ENCODE data around the gene SLC4A5.
A peak's percentile ranks its signal among the peaks of the same experiment; 100 is the strongest.
"Not testable (repeated sequence)": the region's sequence is repeated elsewhere in the genome, so short reads cannot be mapped to it uniquely, and the experiment has no call there.

Gene SLC4A5

DNA sequence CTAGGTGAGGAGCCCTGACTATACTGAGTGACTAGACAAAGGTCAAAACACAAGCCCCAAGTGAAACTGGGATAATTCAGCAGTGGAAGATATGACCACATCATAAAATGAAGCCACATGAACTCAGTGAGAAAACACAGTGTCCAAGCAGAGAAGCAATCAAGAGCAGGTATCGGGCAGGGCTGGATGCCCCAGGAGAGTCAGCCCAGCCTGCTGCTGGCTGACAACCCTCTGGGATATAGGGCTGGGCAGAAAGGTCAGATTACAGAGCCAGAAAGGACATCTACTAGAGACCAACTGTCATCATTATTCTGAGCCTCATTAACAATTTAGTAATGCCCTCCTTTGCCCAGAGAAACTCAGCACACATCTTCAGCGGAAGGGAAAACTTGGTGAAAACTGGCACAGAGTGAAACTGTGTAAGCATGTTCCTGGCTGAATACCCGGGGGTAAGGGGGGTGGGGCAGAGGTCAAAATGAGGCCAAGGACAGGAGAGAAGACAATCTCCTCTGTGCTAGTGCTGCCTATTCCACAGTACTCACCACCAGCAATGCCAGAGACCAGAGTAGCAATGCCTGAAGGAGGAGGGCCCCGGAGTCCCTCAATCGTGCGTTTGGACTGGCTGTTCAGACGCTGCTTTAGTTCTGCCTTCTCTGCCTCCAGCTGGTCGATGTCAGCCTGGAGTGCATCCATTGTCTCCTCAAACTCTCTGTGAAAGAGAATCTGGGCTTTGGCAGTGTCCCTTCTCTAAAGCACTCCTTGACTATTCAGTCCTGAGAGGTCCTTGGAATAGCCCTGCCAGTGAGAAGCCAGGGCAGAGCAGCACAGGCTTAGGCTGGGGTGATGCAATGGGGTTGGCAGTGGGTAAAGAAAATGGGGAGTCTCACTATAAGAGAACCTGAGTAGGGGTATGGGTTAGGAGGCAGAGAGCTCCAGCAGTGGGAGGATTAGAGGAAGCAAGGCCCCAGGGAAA lies 21.6 kb upstream of the SLC4A5 start:
- DNase-seq (ENCODE audit: low read depth in 2 of 2), result no peak

DNA sequence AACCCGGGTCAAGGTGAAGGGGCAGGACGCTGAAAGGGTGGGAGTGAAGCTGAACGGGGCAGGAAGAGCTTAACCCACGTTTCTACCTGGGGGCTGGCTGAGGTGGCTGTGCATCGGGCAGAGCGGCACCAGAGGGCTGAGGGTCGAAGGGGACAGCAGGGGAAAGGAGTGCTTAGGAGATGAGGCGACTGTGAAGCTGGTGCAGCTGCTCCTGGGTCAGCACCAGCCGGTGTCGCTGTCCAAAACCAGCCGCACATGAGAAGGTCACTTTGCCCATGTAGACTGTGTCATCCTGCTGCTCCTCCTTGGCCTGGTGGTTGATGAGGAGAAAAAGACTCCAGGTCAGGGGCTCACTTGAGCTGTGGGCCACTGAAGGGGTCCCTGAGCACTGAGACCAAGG lies 18.1 kb upstream of the SLC4A5 start:
- no peak for DNase-seq (ENCODE audit: low read depth in 2 of 2)

DNA sequence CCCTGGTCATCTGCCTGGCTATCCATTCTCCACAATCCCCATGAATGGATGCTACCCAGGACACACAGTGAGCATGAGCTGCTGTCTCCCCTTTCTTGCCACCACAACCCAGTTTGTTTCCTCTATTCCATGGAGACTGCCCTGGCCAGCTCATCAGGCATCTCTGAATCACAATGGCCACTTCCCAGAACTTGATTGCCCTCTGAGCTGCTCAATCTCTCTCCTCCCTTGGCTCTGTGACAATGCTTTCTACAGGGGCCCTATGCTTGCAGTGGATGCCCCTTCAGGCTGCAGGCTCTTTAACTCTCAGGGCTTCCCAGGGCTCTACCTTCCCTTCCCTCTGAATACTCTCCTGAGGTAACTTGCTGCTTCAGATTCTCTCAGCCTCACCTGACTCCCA lies 14.4 kb upstream of the SLC4A5 start:
- DNase-seq (ENCODE audit: low read depth in 2 of 2), result no peak

DNA sequence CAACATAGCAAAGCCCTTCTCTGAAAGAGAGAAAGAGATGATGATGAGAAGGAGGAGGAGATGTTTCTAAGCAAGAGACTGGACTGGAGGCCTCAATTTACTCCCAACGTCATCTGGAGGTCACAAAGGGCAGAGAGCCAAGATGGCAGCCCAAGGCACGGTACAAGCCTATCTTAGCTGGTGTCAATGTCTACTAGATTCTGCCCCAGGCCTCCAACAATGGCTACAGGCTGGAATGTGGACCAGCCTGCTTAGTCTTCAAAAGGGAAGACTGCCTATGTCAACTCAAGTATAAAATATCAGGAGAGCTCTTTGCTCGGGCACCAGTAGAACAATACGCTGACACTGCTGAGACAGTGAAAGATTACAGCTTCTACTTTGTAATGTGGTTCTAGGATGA lies 6.7 kb upstream of the SLC4A5 start:
- no peak for DNase-seq (ENCODE audit: low read depth in 2 of 2)

DNA sequence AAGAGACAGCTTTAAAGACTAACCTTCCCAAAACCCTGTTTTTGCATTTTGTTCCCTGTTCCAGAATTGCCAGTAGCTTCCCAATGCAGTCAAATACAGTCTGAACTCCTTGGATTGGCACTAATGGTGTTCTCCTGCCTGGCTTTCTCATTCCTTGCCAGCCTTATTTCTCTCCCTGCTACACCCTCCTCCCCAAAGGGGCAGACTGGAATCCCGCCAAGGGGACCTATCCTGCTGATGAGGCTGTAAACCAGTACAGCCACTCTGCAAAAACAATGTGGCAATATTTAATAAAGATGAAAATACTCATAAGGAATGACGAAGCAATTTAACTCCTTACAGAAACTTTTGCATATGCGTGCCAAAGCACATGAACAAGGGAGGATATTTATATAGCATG lies 4.5 kb upstream of the SLC4A5 start:
- DNase-seq (ENCODE audit: low read depth in 2 of 2), result no peak

DNA sequence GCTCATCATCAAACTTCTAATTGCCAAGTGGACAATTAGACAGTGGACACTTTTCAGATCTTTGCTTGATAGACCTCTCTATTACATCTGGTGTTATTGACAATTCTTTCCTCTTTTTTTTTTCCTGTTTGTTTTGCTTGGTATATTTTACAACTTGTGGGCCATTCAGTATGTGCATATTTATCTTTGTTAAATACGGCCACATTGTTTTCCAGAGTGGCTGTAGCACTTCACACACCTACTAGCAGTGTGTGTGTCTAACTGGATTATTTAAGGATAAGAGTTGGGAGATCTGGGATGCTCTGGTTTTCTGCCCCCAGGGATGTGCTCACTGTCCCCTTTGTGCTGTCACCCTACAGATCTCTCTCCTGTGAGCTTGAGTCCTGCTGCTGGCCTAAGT lies 4.1 kb upstream of the SLC4A5 start:
- DNase-seq (ENCODE audit: low read depth in 2 of 2), result no peak

DNA sequence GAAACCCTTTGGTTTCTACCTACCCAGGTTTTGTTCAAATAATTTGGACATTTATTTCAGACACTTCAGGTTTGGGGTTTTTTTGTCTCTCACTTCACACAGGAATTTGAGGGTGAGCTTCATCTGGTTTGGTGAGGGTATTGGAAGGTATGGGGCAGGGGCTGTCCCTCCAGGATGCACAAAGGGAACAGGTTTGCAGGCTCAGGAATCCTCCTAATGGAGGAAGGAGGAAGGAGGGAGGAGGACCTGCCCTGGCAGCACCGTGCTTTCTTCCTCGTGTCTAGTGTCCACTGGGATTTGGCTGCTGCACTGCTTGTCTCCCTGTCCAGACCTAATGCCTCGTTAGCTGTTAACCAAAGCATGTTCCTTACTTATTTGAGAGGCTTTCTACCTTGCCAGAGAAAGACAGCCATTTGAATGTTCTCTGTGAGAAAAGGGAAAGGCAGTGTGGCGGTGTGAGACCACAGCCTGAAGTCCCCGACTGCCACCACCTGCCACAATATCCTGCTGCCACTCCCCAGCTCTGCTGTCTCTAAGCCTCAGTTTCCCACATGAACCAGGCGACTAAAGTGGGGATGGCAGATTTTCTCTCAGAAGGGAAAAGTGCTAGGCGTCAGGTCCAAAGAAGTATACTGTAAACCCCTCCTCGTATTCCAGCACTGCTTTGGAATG lies 2.2 kb upstream of the SLC4A5 start:
- DNase-seq (ENCODE audit: low read depth in 2 of 2), result no peak

DNA sequence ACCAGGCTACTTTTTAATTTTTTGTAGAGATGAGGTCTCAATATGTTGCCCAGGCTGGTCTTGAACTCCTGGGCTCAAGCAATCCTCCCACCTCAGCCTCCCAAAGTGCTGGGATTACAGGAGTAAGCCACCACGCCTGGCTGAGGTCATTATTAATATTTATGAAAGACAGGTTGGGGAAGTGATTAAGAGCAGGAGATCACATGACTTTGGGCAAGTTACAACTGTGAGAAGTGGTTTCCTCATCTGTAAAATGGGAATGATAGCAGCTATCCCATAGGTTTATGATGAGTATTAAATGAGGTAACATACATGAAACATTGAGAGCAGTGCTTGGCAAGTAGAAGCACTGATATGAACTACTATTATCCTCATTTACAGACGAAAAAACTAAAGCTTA lies 7.0 kb downstream of the SLC4A5 start:
- not testable (repeated sequence) for DNase-seq (ENCODE audit: low read depth in 2 of 2)

DNA sequence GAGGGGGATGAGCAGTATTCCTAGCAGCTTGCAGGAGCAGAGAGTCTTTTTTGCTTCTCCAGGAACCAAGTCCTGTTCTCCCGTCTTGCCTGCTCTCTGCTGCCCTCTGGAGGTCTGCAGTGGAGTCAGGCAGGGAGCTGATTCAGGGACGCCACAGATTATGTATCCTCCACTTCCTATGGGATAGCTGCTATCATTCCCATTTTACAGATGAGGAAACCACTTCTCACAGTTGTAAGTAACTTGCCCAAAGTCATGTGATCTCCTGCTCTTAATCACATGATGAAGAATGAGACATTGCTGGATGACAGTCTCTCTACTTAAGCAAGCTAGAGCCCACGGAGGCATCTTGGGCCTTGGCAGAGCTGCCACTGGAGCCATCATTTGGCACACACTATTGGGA lies 8.3 kb downstream of the SLC4A5 start:
- DNase-seq (ENCODE audit: low read depth in 2 of 2), result peak; percentile 67 to 72

DNA sequence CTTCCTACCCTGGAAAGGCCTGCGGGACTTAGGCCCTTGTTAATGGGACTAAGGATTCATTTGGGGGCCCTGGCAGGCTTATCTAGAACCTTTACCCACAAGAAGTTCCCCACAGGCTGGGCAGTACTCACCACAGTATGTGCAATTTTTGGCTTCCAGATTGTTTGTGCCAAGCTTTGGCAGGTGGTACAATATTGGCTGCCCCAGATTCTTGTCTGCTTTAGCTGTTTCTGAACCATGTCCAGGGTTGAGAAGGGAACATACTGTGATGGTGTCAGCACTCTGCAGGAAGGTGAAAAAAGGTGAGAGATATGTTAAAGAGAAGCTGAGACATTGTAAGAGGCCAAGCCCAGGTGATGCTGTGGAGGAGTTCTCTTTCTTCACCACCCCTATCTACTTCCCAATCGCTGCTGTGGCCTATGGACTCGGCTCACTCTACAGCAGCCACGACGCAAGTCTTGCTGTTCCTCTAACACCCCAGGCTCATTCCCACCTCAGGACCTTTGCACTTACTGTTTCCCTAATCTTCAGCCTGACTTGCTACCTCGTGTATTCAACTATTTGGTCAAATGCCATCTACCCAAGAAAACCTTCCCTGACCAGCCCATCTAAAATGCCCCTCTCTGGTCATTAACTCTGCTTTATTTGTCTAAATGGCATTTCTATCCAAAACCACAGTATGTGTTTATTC lies 9.2 kb downstream of the SLC4A5 start:
- no peak for DNase-seq (ENCODE audit: low read depth in 2 of 2)

DNA sequence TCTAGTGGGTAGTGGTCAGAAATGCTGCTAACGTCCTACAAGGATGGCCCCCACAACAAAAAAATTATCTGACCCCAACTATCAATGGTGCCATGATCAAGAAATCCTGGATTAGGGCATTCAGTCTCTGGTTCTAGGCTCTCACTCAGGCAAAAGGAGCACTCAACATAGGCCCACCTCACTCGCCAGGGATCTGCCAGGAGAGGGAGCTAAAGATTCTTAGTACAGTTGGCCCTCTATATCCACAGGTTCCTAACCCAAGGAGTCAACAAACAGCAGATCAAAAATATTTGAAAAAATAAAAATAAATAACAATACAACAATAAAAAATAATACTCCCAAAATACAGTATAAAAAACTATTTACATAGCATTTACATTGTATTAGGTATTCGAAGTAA lies 10.0 kb downstream of the SLC4A5 start:
- DNase-seq (ENCODE audit: low read depth in 2 of 2), result no peak

DNA sequence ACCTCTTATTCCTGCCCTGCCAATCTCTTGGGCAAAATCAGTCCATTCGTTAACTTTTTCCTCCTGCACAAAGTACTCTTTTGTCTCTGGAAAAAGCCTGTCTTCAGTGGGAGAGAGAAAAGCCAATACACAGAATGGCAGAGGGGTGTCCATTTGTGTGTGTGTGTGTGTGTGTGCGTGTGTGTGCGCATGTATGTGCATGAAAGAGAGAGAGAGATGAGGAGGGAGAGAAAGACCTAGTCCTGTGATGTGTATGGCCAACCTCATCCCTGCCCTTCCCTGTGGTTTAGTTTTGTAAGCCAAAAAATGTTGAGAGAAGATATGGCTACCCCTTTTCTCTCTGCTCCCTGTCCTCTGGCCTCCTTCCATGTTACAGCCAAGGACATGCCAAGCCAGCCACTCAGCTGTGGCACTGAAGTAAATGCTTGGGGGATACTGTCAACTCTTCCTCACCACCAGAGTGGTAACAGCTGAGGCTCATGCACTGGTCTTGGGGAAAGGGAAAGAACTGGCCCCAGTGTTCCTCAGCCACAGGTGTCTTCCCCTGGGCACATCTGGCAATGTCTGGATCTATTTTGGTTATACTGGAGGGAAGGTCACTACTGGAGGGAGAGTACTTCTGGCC lies 10.6 kb downstream of the SLC4A5 start:
- no peak for DNase-seq (ENCODE audit: low read depth in 2 of 2)

DNA sequence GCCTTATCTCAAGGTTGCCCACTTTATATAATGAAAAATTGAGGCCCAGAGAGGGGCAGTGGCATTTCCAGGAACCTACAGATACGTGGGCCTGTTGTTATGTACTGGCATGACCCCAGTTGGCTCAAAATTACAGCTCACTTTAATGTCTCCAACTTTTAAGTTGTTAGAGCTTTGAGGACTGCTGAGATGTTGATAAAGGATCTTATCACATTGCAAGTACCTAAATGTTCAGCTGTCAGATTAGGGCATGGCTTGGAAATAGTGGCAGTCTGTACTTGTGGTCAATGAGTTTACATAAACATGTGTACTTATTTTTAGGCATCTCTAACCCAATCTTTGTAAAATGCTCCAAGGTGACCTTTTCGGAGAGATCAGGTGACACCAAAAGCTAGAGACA lies 14.6 kb downstream of the SLC4A5 start:
- DNase-seq (ENCODE audit: low read depth in 2 of 2), result no peak

DNA sequence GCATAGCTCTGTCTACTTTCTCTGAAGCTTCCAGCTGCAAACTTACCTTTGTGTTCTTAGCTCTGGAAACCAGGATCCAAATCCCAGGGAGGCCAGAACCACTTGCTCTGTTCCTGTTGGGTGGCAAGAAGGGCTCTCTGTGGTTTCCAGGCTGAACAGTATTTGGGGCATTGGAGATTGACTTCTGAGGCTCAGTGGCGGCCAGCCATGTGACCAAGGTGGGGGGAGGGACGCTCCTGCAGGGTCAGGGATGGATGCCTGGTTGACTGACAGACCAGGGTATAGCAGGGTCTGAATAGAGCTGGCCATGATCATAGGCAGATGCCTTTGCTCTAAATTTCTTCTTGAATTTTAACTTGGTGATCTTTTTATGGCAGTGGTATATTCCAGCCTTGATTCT lies 15.1 kb downstream of the SLC4A5 start:
- no peak for DNase-seq (ENCODE audit: low read depth in 2 of 2)

DNA sequence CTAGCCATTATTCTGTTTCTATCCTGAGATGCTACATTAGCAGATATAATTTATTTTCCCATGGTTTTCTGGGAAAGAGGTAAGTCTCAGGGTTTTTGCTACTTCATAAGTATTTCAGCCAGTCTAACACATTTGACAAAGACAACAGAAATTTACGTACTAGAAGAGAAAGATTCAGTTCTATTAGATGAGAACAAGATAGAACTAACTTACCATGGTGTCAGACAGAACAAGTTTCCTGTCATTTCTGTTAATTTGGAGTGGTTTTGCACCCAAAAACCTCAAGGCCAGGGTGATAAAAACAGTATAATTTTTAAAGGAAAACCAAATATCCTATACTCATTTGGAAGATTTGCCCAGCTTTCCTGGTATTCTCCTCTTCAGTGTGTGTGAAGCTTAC lies 15.6 kb downstream of the SLC4A5 start:
- DNase-seq (ENCODE audit: low read depth in 2 of 2), result no peak

DNA sequence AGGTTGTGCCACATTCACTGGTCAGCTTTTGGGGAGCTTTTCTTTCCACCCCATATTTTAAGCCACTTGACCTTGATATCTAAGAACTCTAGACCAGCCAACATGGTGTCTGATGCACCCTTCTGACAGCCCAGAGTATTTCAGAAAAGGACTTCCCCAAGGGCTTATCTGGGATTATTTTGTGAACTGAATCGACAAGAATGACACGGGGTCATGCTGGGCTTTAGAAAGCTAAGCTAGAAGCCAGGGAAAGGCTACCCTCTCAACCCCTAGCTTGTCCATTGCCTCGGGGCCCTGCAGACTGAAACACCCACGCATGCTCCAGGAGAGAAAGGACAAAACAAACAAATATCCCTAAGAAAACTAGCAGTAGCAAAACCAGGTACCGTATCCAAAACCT lies 16.0 kb downstream of the SLC4A5 start:
- DNase-seq (ENCODE audit: low read depth in 2 of 2), result no peak

DNA sequence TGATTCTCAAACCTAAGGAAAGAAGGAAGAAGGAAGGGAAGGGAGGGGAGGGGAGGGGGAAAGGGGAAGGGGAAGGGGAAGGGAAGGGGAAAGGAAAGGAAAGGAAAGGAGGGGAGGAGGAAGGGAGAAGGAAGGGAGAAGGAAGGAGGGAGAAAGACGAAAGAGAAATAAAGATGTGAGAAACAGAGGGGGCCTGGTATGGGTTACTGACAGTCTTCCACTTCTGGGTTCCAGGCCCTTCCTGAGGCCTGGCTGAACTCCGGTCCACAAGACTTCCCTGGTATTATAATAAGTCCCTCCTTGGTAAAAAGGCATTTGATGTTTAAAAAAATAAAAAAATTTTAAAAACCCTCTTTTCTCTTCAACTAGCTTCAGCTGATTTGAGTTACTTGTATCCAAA lies 17.4 kb downstream of the SLC4A5 start:
- no peak for DNase-seq (ENCODE audit: low read depth in 2 of 2)

DNA sequence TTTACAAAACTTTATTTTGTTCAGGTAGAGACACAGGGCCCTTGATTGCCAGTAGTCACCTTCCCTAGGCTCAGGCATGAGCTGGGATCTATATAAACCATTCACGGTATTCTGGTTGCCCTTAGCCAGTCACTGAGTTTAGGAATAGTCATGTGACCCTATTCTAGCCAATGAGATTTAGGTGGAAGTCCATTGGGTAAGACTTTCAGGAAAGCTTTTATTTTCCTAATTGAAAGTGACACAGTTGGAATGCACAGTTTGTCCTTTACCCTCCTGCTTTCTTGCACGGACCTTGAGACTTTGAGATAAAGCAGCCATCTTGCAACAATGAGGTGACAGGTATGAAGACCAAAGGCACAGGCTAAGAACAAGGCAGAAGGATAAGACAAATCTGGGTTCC lies 21.5 kb downstream of the SLC4A5 start:
- DNase-seq (ENCODE audit: low read depth in 2 of 2), result no peak

DNA sequence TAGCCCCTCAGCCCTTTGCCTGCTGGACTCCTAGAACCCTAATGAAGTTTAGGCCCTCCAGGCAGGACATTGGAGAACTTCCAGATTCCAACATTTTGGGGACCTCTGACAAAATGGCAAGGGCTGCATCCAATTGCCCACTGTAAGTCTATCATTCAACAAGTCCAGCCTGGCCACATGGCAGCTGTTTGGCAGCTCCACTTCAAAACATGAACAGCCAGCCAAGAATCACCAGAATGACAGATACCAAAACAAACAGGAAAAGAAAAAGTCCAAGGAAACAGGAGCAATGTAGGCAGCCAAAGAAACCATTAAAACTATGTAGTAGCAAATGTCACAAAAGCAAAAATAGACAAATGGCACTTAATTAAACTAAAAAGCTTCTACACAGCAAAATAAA lies 25.5 kb downstream of the SLC4A5 start:
- no peak for DNase-seq (ENCODE audit: low read depth in 2 of 2)

DNA sequence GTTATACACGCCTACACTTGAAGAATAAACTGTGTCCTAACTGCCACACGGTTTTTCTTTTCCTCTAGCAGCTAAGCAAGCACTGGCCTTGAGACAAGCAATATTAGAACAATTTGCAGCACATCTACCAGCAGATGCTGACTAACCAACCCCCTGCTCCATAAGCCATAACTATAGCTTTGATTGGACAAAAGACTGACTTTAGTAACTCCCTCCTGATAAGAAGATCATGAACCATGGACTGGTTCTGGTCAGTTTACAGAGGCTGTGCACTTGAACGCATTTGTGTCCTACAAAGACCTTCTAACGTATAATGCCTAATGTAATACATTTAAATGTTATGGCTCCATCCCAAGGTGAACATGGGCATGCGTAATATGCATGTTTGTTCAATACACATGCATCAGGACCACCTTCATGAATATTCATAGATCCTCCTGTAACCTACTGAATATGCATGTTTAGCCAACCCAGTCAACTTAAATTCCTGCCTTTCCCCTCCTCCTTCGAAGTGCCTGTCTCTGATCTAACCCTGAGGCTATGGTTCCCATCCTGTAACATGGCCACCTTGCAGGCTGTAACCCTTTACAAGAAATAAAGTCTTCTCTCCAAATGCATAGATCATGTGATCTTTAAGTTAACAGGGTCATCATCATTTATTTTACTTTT lies 26.5 kb downstream of the SLC4A5 start:
- DNase-seq (ENCODE audit: low read depth in 2 of 2), result no peak

DNA sequence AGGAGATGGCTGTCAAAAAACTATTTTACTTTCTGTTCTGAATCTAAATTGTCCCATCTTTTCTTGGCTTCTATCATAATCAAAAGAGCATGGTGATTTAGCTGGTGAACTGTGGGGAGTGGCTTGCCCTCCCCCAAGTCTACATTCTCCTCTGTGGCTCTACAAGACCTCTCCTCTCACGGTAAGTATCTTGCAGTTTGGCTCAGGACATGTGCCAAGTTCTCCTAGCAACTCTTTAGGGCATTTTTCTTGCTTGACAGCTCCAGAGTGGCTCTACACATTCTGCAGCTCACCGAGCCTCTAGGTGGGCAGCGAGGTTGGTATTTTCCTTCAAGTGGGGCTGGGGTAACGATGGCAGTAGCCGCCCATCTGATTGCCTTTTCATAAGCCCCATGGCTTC lies 29.1 kb downstream of the SLC4A5 start:
- no peak for DNase-seq (ENCODE audit: low read depth in 2 of 2)

DNA sequence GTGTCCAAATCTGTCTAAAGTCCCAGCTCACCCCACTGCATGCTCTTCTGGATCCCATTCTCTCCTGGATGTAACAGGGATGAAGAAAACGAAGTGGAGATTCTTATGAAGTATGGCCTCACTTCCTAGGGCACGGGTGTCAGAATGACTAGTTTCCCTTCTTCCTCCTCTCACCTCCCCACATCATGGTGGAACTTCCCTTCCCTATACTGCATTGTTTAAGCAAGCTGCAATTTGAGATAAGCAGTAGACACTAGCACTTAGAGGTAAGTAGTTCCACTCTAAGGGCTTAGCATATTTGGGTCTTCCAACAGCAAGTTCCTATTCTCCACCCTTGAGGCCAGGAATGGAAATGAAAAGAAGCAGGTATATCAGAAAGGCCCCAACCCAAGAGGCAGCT lies 29.7 kb downstream of the SLC4A5 start:
- DNase-seq (ENCODE audit: low read depth in 2 of 2), result no peak
